GM12865 (cell line): ENCODE data around the gene KCNJ14.

ENCODE experiments used
- DNase-seq: peaks from one replicate; pipeline ENCODE4 v3.0.0; 2010; ENCODE audit warnings: low read depth
- H3K4me3 ChIP-seq: 2 replicates; pipeline ENCODE4 v1.5.1; 2011; ENCODE audit warnings: mild to moderate bottlenecking, low read depth, low read length, control low read depth
- TF ChIP-seq, protein P1 (sequence below): IDR thresholded peaks from 2 replicates; pipeline ENCODE4 v1.5.1; 2011; ENCODE audit warnings: low read length, control low read depth, low read depth, inconsistent platforms; ENCODE audit not compliant: insufficient read depth; ENCODE audit errors: missing control alignments

KCNJ14 gene

DNA sequence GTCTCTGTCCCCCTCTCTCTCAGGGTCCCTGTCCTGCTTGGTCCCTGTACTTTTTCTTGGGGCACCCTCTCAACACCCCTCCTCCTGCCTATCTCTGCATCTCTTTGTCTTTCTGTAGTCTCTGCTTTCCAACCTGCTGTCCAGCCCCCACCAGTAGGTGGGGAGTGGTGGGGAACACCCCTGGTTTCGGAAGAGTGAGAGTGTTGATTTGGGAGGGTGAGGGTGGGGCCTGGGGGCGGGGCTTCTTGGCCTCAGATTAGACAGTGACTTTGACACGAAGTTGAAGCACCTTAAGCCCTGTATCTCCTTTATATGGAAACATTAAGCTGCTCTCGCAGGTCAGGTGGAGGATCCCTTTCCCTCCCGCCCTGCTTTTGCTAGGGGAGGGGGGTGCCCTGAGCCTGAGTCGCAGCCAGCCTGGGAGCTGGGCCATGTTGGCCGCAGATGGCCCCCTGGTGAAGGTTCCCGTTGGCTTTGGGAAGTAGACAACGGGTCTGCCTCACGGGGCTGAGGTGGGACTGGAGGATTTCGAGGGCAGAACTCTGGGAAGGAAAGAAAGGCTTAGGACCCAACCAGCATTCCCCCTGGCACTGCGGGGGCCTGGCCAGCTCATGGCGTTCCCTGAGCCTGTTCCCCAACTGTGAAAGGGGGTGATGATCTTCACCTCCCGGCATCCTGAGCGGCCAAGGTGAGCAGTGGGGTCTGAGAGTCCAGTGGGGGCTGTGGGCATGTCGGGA is at the start of gene KCNJ14:
TSS of gene KCNJ14 (plus strand) at position 404 of the 737 bp plus-strand sequence. CDS start 6,151 bp downstream, outside the sequence.
- TF ChIP-seq, protein P1, sequence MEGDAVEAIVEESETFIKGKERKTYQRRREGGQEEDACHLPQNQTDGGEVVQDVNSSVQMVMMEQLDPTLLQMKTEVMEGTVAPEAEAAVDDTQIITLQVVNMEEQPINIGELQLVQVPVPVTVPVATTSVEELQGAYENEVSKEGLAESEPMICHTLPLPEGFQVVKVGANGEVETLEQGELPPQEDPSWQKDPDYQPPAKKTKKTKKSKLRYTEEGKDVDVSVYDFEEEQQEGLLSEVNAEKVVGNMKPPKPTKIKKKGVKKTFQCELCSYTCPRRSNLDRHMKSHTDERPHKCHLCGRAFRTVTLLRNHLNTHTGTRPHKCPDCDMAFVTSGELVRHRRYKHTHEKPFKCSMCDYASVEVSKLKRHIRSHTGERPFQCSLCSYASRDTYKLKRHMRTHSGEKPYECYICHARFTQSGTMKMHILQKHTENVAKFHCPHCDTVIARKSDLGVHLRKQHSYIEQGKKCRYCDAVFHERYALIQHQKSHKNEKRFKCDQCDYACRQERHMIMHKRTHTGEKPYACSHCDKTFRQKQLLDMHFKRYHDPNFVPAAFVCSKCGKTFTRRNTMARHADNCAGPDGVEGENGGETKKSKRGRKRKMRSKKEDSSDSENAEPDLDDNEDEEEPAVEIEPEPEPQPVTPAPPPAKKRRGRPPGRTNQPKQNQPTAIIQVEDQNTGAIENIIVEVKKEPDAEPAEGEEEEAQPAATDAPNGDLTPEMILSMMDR, result no peak
- DNase-seq, result no peak
- no peak within 1 kb of the TSS for H3K4me3 ChIP-seq

DNA sequence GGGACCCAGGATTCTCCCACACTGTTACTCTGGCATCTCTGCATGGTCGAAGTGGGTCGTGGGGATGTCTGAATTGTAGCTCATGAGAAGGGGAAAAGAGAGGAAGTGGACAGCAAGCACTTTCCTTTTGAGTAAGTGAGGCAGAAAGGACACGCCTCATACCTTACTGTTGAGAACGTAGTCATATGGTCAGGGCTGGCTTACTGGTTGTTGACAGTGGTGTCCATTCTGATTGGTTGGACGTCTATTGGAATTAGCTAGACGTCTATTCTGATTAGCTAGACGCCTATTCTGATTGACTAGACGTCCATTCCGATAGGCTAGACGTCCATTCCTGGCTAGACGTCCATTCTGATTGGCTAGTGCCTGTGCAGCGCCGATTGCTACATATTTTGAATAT is 49.5 kb upstream of the KCNJ14 start:
- H3K4me3 ChIP-seq, result no peak overlapping the region
- peak; percentile 63 for DNase-seq
- TF ChIP-seq, protein P1, result no peak

DNA sequence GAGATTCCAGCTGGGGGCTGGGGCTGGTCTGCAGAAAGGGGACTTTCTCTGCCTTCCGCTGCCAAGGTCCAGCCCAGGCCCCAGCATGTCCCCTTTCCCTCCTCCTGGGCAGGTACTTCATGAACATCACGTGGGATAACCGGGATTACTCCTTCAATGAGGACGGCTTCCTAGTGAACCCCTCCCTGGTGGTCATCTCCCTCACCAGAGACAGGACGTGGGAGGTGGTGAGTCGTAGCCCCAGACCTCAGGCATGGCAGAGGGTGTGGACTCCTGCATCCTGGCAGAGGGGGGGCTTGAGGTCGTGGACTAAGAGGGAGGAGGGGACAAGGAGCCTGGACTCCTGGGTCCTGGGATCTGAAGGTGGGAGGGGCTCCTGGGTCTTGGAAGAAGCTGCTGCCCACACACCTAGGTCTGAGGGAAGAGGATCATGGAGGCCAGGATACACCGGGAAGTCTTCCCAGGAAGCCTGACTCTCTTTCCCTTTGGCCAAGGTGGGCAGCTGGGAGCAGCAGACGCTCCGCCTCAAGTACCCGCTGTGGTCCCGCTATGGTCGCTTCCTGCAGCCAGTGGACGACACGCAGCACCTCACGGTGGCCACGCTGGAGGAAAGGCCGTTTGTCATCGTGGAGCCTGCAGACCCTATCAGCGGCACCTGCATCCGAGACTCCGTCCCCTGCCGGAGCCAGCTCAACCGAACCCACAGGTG is 41.3 kb upstream of the KCNJ14 start:
- TF ChIP-seq, protein P1, result no peak
- no peak for DNase-seq
- no peak overlapping the region for H3K4me3 ChIP-seq

DNA sequence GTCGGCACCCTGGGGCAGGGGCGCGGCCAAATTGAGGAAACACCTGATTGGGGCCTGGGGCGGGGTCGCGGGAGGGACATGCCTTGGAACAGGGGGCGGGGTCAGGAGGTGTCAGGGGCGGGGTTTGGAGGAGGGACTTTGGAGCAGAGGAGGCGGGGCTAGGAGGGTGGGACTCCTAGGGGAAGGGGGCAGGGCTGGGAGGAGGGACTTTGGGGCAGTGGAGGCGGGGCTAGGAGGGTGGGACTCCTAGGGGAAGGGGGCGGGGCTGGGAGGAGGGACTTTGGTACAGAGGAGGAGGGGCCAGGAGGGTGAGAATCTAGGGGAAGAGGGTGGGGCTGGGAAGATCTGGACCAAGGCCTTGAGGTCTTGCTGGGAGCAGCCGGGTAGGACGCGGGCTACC is 40.0 kb upstream of the KCNJ14 start:
- DNase-seq, result peak; percentile 86
- TF ChIP-seq, protein P1, result no peak
- no peak overlapping the region for H3K4me3 ChIP-seq

DNA sequence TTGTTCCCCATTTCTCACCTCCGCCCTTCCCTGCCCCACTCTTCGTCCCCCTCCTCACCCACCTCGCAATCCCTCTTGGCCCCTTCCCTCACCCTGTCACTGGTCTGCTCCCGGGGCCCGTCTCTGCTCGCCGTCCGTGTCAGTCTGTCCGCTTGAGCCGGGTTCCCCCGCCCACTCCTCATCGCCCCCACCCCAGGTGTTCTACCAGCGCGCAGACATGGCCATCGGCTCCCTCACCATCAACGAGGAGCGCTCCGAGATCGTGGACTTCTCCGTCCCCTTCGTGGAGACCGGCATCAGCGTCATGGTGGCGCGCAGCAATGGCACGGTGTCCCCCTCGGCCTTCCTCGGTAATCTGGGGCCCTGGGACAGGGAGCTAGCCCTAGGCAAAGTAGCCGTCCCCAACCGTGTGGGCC is 39.6 kb upstream of the KCNJ14 start:
- TF ChIP-seq, protein P1, result no peak
- no peak for DNase-seq
- no peak overlapping the region for H3K4me3 ChIP-seq

DNA sequence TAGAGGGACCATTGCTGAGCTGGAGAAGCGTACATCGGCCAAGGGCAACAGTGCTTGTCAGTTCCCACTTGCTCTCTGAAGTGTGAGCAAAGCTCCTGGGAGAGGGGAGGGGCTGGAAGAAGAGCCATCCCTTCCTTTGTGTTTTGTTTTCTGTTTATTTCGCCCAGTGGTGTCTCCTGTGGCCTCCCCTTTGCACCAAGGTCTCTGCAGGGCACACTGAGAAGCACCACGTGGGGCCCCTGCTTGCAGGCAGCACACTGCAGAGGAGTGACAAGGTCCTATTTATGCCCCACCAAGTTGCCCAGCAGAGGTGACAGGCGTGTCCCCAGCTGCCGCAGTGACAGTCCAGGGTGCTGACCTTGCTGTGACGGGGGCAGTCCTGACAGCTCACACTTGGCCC is 38.0 kb upstream of the KCNJ14 start:
- no peak for DNase-seq
- TF ChIP-seq, protein P1, result no peak
- no peak overlapping the region for H3K4me3 ChIP-seq
